GM12891 (cell line): ENCODE data around the gene UBE2S.
A peak's percentile ranks its signal among the peaks of the same experiment; 100 is the strongest.

Source experiments
- POLR2A ChIP-seq: IDR thresholded peaks from 2 replicates; pipeline ENCODE4 v1.6.1; 2011; ENCODE audit warnings: low read depth, low read length, control low read depth
- POLR2AphosphoS5 ChIP-seq: IDR thresholded peaks from 2 replicates; pipeline ENCODE4 v1.6.1; 2011; ENCODE audit warnings: low read depth, low read length, control low read depth
- POU2F2 ChIP-seq: IDR thresholded peaks from 2 replicates; pipeline ENCODE4 v1.6.1; 2011; ENCODE audit warnings: low read depth, mild to moderate bottlenecking, control low read depth, low read length, moderate library complexity
- TAF1 ChIP-seq: IDR thresholded peaks from 2 replicates; pipeline ENCODE4 v1.6.1; 2011; ENCODE audit warnings: low read depth, low read length, control low read depth

DNA sequence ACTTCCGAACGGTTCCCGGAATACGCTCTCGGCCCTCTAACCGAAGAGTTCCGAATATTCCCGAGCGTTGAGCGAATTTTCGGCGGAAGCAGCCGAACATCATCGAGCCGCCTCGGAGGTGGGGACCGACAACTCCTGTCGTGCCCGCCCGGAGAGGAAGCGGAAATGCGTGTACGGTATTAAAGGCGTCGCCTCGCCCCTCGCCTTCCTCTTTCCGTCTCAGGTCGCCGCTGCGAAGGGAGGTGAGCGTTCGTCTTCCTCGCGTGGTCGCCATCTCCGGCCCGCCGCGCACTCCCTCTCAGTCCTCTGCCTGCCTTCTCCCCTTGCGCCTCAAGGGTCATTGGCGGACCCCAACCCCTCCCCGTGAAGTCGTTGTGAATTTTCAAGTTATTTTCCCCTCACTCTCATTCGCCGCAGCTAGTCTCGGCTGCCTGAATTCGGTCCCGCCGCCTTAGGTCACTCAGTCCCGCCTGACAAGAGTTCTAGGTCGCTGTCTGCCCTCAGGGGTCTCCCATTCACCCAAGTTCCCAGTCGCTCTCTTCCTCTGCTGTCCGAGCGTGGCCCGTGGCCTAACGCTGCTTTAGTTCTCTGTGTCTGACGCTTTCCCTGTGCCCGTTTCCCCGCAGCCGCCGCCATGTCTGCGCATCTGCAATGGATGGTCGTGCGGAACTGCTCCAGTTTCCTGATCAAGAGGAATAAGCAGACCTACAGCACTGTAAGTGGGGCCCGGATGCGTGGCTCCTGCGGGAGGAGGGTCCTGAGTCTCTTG lies 21.7 kb downstream of the UBE2S start, which contains the start of gene RPL28:
- peak; percentile 100 for TF ChIP-seq POLR2A
- peak; percentile 100 for TF ChIP-seq TAF1
- TF ChIP-seq POLR2AphosphoS5: peak; percentile 100
- peak; percentile 97 for TF ChIP-seq POU2F2
